GM12892 (cell line): ENCODE measurements around the gene KIF9.

Source experiments
- POLR2AphosphoS5 ChIP-seq: IDR thresholded peaks from 2 replicates; pipeline ENCODE4 v1.6.1; 2011; ENCODE audit warnings: low read depth, low read length, control low read depth
- TAF1 ChIP-seq: IDR thresholded peaks from 2 replicates; pipeline ENCODE4 v1.6.1; 2011; ENCODE audit warnings: low read depth, mild to moderate bottlenecking, control low read depth, low read length, borderline replicate concordance

DNA sequence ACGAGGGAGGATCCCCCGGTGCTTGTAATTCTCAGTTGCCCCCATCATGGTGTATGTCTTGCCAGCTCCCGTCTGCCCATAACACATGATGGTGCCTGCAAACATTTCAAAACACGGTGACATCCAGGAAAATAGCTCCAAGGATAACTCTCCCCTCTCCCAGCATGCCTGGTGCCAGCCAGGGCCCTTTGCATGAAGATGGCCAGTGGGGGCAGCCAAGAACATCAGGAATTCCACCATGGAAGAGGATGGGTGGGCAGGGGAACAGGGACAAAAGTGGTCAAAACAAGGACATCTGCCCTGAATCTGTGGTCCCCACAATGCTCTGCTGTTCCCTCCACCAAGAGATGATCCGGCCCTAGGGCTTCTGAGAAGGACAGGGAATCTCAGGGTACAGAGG is 9.0 kb downstream of the KIF9 start:
- no peak for TF ChIP-seq TAF1
- TF ChIP-seq POLR2AphosphoS5: no peak
